SU-DHL-6 (cell line): ENCODE data around the gene SGCA.

Source experiments
- H2AFZ ChIP-seq: fragments of 200-600 bp; sonication (generic); 2 replicates; pipeline ENCODE4 v1.6.1; 2014; ENCODE audit warnings: low read depth, mild to moderate bottlenecking, moderate library complexity, mixed read lengths, antibody characterized with exemption, low read length; ENCODE audit not compliant: severe bottlenecking
- H3F3A ChIP-seq: fragments of 200-600 bp; shearing (Covaris generic); 2 replicates; pipeline ENCODE4 v1.6.0; 2016; ENCODE audit warnings: antibody characterized with exemption, mild to moderate bottlenecking; ENCODE audit not compliant: insufficient read depth
- H3K27ac ChIP-seq: fragments of 200-600 bp; sonication (generic); 2 replicates; pipeline ENCODE4 v1.5.1; 2016; ENCODE audit warnings: low read depth, mild to moderate bottlenecking, low read length, moderate library complexity, mixed read lengths
- H3K27me3 ChIP-seq: fragments of 200-600 bp; sonication (generic), shearing (Covaris generic); 2 replicates; pipeline ENCODE4 v1.6.0; 2014; ENCODE audit warnings: mild to moderate bottlenecking, low read length
- H3K36me3 ChIP-seq: fragments of 200-600 bp; sonication (generic); 2 replicates; pipeline ENCODE4 v1.6.1; 2014; ENCODE audit warnings: mild to moderate bottlenecking, low read length, mixed read lengths
- H3K4me2 ChIP-seq: fragments of 300-600, 200-600 bp; shearing (Covaris generic), sonication (generic); 2 replicates; pipeline ENCODE4 v1.6.0; 2014; ENCODE audit warnings: low read length, low read depth, mild to moderate bottlenecking; ENCODE audit not compliant: poor library complexity, severe bottlenecking
- H3K4me3 ChIP-seq: fragments of 200-600 bp; sonication (generic); 2 replicates; pipeline ENCODE4 v1.5.1; 2014; ENCODE audit warnings: antibody characterized with exemption, low read length, mild to moderate bottlenecking, mixed read lengths; ENCODE audit not compliant: insufficient read depth, poor library complexity, severe bottlenecking
- H3K79me2 ChIP-seq: fragments of 200-600 bp; sonication (generic); 2 replicates; pipeline ENCODE4 v1.6.1; 2014; ENCODE audit warnings: mild to moderate bottlenecking, low read length, moderate library complexity; ENCODE audit not compliant: insufficient read depth
- H3K9ac ChIP-seq: fragments of 200-600 bp; sonication (generic); 2 replicates; pipeline ENCODE4 v1.7.0; 2014; ENCODE audit warnings: mild to moderate bottlenecking, low read length
- H3K9me2 ChIP-seq: fragments of 200-600 bp; sonication (generic); replicated peaks from 2 replicates; pipeline ENCODE4 v1.6.1; 2014; ENCODE audit warnings: low read length; ENCODE audit not compliant: insufficient read depth
- H3K9me3 ChIP-seq: fragments of 200-600 bp; sonication (generic); 2 replicates; pipeline ENCODE4 v1.6.1; 2014; ENCODE audit warnings: low read length, mixed read lengths; ENCODE audit not compliant: insufficient read depth
- H4K20me1 ChIP-seq: fragments of 200-600 bp; sonication (generic); 2 replicates; pipeline ENCODE4 v1.6.1; 2014; ENCODE audit warnings: low read depth, mild to moderate bottlenecking, antibody characterized with exemption, low read length, moderate library complexity, mixed read lengths
- CTCF ChIP-seq: fragments of 200-600 bp; sonication (generic); IDR thresholded peaks from one replicate; pipeline ENCODE4 v1.5.1; 2017; ENCODE audit warnings: antibody characterized with exemption, mild to moderate bottlenecking, low read length, moderate library complexity; ENCODE audit not compliant: insufficient read depth, poor library complexity, severe bottlenecking
- EZH2phosphoT487 ChIP-seq: fragments of 200-600 bp; sonication (generic), shearing (Covaris generic); conservative IDR thresholded peaks from 2 replicates; pipeline ENCODE4 v1.6.1; 2018; ENCODE audit warnings: mild to moderate bottlenecking, antibody characterized with exemption, low read length, moderate library complexity, mixed read lengths

Gene SGCA

GRCh38 chr17:50170662-50171370, 5.0 kb downstream of the SGCA start:
- TF ChIP-seq EZH2phosphoT487 (no peak), CTCF (no peak)
- Histone ChIP-seq H3K4me3 (no peak overlapping the region), H3K4me2 (no peak overlapping the region), H3F3A (no peaks in the 10 kb centered on the region), H3K9ac (no peak overlapping the region), H3K9me3 (no peaks in the 10 kb centered on the region), H3K36me3 (no peaks in the 10 kb centered on the region), H3K27me3 (no peaks in the 10 kb centered on the region), H2AFZ (no peak overlapping the region), H3K9me2 (no peaks in the 10 kb centered on the region), H3K79me2 (no peaks in the 10 kb centered on the region), H4K20me1 (no peaks in the 10 kb centered on the region), H3K27ac (no peak overlapping the region)

- no peaks in the 10 kb centered on the region for H3K79me2 ChIP-seq
- no peaks in the 10 kb centered on the region for H3K9me3 ChIP-seq
- TF ChIP-seq EZH2phosphoT487 (no peak), CTCF (no peak)
- H2AFZ ChIP-seq: no peak overlapping the region
- H3K4me3 ChIP-seq: no peak overlapping the region
- no peak overlapping the region for H3K4me2 ChIP-seq
- no peaks in the 10 kb centered on the region for H3K36me3 ChIP-seq
- H3K27ac ChIP-seq: no peak overlapping the region
- no peak overlapping the region for H3K9ac ChIP-seq
- no peaks in the 10 kb centered on the region for H3F3A ChIP-seq
- H3K27me3 ChIP-seq: no peaks in the 10 kb centered on the region
- no peaks in the 10 kb centered on the region for H3K9me2 ChIP-seq
- H4K20me1 ChIP-seq: no peaks in the 10 kb centered on the region
These were observed 5.7 kb downstream of the SGCA start for GRCh38 chr17:50171371-50172071.

GRCh38 chr17:50172130-50172529, 6.3 kb downstream of the SGCA start:
- H2AFZ ChIP-seq: no peak overlapping the region
- no peak overlapping the region for H3K9ac ChIP-seq
- no peaks in the 10 kb centered on the region for H3K9me2 ChIP-seq
- no peaks in the 10 kb centered on the region for H3K36me3 ChIP-seq
- H3K4me3 ChIP-seq: no peak overlapping the region
- H3F3A ChIP-seq: no peaks in the 10 kb centered on the region
- H3K27ac ChIP-seq: no peak overlapping the region
- H3K79me2 ChIP-seq: no peaks in the 10 kb centered on the region
- H4K20me1 ChIP-seq: no peaks in the 10 kb centered on the region
- H3K9me3 ChIP-seq: no peaks in the 10 kb centered on the region
- H3K27me3 ChIP-seq: no peaks in the 10 kb centered on the region
- no peak for TF ChIP-seq EZH2phosphoT487
- no peak for TF ChIP-seq CTCF
- H3K4me2 ChIP-seq: no peak overlapping the region
